GM12872 (cell line): ENCODE measurements around the gene CLCN1.

Experiments used
- TF ChIP-seq, protein P1 (sequence below): IDR thresholded peaks from 3 replicates; pipeline ENCODE4 v1.5.1; 2011; ENCODE audit warnings: low read depth, mild to moderate bottlenecking, low read length, moderate library complexity; ENCODE audit not compliant: insufficient read depth

The CLCN1 gene

DNA sequence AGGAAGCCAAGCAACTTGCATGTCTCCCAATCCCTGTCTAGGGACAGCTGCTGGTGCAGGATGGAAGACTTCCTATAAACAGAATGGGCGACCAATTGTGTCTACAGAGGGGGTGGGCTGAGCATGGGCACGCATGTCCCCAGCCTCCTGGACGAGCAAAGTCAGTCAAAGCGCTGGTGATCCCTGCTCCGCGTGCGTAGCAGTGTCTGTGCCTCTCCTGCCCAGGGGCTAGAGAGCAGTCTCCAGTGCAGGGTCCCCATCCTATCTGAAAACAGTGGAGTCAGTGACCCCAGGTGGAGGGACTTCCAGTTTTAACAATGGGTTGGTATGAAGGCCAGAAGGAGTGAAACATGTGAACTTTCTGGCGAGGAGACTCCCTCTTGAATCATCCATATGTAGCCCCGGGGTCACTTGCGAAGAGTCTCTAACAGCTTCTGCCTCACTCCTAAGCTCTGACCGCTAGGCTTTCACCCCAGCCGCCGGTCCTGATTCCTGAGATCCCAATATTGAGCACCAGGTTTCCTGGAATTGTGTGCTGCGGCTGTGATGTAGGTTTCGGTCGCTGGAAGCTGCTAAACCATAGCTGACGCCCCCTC lies 28.5 kb upstream of the CLCN1 start:
- TF ChIP-seq, protein P1, sequence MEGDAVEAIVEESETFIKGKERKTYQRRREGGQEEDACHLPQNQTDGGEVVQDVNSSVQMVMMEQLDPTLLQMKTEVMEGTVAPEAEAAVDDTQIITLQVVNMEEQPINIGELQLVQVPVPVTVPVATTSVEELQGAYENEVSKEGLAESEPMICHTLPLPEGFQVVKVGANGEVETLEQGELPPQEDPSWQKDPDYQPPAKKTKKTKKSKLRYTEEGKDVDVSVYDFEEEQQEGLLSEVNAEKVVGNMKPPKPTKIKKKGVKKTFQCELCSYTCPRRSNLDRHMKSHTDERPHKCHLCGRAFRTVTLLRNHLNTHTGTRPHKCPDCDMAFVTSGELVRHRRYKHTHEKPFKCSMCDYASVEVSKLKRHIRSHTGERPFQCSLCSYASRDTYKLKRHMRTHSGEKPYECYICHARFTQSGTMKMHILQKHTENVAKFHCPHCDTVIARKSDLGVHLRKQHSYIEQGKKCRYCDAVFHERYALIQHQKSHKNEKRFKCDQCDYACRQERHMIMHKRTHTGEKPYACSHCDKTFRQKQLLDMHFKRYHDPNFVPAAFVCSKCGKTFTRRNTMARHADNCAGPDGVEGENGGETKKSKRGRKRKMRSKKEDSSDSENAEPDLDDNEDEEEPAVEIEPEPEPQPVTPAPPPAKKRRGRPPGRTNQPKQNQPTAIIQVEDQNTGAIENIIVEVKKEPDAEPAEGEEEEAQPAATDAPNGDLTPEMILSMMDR: no peak

GRCh38 chr7:143287935-143288826 lies 27.7 kb upstream of the CLCN1 start, which contains the start of gene CASP2:
Gene CASP2 (plus strand): TSS chr7:143288351. CDS start chr7:143288456, 105 bp downstream.
- TF ChIP-seq, protein P1: no peak

- TF ChIP-seq, protein P1: no peak
Observed at GRCh38 chr7:143288836-143289235, 27.1 kb upstream of the CLCN1 start.

DNA sequence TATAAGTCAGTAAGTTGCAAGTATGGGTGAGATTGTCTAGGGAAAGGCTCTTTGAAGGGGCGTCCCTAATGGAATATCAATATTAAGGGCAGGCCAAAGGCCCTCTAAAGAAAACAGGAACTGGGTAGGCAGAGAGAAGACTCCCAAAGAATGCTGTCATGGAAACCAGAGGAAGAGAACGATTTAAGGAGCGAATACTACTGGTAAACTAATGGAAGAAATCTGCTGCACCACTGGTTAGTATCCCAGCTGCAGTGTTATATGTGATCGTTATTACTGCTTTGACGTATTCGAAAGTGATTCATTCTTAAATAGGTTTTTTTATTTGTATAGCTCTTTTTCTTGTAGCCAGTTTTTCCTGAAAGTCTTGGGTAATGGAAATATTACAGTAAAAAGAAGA lies 26.5 kb upstream of the CLCN1 start:
- TF ChIP-seq, protein P1: no peak

GRCh38 chr7:143290293-143290692 lies 25.6 kb upstream of the CLCN1 start:
- TF ChIP-seq, protein P1: no peak

GRCh38 chr7:143292876-143293275 lies 23.0 kb upstream of the CLCN1 start:
- TF ChIP-seq, protein P1: no peak

DNA sequence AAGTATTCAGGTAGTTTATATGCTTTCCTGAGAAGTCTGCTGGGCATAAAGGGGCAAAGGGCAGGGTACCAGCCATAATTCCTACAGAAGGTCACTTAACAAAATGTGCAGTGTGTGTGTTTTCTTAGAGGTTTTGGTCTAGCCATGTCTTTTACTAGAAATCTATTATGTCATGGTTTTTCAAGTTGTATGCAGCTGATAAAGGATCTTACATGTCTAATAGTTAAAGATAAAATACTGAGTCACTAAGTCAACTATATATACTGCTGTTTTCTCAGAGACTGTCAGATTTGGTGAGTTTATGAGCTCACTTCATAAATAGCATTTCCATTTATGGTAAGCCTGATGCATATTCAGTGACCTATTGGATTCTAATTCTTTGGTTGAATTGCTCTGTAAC lies 20.0 kb upstream of the CLCN1 start:
- TF ChIP-seq, protein P1: no peak
